SHP77 (cell line): ENCODE measurements around the gene KIF21A.

Experiments
- DNase-seq, 2 experiments: peaks; one replicate each; lab custom pipeline; 2025; lab: John Stamatoyannopoulos, UW

The KIF21A gene

DNA sequence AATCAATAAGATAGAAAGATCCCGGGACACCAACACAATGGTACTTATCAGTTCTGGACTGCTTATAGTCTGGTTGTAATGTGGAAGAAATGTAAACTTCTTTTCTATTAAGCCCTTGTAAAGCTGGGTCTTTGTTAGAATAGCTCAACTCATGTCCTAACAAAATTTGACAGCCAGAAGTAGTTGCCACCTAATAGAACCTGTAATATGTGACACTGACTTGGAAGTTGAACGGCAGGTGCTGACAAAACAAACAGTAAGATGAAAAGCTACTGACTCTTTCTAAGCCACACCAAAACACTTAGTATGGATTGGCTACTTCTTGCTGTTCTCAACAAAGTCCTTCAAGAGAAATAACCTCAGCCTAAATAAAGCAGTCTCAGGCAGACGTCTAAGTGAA lies 56.6 kb downstream of the KIF21A start:
- no peak for DNase-seq

DNA sequence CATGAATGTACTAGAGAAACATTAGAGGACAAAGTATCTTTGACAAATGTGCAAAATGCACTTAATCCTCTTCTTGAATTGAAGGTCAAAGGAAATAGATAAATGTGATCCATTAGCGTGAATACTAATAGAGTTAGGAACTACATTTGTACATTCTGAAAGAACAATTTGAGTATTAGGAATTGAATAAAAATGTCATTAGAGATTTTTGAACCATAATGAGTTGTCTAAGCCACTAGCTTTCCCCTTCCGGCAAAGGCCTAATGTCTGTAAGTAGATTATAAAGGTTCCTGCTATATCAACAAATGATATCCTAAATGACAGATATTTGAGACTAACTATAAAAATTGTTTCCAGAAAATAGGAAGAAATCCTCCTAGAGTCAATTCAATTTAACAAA lies 59.8 kb downstream of the KIF21A start:
- no peak for DNase-seq

DNA sequence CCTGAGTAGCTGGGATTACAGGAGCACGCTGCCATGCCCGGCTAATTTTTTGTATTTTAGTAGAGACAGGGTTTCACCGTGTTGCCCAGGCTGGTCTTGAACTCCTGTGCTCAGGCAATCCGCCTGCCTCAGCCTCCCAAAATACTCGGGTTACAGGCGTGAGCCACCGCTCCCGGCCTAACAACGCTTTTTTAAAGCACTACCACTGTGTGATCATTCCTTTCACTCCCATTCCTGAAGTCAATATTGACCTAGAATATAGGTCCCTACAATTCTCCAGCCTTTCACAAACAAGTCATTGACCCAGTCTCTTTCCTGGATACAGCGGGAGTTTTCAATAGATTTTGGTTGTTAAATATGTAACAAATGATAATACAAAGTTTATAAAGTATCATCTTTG lies 62.8 kb downstream of the KIF21A start:
- no peak for DNase-seq

DNA sequence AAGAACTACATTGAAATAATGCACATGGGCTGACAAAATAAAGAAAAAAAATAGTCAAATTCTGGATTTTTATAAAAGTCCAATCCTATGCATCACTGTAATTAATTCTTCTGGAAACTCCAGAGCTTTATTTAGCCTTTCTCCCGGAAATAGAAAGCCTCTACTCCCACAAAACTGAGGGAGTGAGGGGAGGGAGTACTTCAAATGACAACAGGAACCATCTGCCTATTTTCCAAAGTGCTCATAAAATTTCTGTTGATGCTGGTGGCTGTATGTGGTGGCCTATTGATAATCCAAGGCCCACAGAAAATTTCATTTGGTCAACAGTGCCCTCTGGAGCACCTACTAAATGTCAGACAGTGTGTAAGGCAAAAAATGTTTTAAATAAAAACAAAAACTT lies 64.6 kb downstream of the KIF21A start:
- no peak for DNase-seq

DNA sequence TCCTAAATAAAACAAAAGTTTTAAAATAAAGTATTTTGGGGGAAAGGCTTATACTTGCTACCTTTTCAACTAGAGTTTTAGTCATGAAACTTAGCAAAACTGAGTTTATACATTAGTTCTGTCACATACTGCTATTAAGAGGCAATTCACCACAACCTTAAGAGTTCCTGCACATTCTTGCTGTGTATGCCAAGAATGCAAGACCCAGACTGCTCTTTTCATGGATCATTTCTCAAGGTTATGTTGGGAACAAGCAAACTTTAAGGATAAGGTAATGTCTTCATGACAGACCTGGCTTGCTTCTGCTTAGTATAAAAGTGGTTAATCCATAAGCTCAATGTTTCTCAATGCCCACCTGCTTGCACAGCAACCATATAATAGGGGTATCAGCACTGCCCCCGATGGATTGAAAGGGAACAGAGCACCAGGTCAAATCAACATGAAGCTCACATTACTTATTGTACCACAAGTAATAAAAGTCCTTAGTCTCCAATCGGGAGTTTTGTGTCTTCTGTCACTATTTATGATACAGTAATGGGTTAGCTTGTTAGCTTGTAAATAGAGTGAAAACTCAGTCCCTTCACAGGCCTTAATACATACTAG lies 67.6 kb downstream of the KIF21A start:
- peak in 1 of 2 experiments; percentile 2 for DNase-seq

GRCh38 chr12:39372929-39373328 lies 70.0 kb downstream of the KIF21A start:
- DNase-seq: no peak

GRCh38 chr12:39372204-39372925 lies 70.6 kb downstream of the KIF21A start:
- no peak for DNase-seq

DNA sequence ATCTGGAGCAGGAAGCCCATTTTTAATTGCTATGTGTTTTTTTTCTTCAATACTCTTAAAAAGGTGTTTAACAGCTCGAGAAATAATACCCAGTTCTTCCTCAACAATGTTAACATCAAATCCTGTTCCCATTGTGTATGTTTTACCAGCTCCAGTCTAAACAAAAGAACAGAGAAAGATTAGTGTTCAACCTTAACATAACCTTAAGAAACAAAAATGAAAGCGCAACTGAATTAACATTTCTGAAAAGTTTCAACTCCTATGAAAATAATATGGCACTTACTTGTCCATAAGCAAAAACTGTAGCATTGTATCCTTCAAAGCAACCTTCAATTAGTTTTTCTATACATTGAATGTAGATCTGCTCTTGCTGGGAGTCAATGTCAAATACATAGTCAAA lies 73.2 kb downstream of the KIF21A start:
- DNase-seq: no peak

DNA sequence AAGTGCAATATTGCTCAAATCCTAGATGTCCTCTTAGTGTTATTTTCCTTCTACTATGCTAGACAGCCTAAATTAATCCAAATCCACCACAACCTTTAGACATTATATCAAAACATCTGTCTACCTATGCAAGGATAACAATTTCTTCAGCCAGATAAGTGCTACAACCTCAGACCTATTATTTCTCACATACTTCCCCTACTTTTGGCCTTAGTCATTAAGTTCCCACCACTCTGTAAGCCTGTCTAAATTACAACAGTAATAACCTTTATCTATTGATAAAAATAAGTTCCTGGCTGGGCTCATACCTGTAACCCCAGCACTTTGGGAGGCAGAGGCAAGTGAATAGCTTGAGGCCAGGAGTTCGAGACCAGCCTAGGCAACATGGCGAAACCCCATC lies 74.0 kb downstream of the KIF21A start:
- DNase-seq: no peak

- no peak for DNase-seq
Measured at GRCh38 chr12:39368096-39368495, 74.8 kb downstream of the KIF21A start.

GRCh38 chr12:39367494-39367893 lies 75.4 kb downstream of the KIF21A start:
- DNase-seq: no peak

DNA sequence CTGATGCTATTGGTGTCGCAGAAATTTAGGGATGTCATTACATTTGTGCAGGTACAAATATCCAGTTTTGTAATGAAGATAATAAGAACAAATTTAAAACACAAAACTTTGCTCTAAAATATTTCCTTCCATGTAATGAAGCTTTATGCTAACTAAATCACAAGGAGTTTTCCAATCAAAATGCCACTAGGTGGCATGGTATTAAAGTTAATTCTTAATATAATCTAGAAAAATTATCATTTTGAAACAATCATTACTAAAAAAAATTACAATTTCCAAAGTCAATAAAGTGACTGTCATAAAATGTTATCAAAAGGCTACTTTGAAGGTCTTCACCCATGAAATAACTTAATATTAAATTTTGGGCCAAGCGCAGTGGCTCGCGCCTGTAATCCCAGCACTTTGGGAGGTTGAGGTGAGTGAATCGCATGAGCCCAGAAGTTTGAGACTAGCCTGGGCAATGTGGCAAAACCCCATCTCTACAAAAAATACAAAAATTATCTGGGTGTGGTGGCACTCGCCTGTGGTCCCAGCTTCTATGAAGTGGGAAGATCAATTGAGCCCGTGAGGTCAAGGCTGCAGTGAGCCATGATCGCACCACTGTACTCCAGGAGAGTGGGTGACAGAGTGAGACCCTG lies 77.4 kb downstream of the KIF21A start:
- no peak for DNase-seq

GRCh38 chr12:39364196-39364595 lies 78.7 kb downstream of the KIF21A start:
- DNase-seq: no peak

GRCh38 chr12:39359645-39360044 lies 83.3 kb downstream of the KIF21A start:
- DNase-seq: no peak

DNA sequence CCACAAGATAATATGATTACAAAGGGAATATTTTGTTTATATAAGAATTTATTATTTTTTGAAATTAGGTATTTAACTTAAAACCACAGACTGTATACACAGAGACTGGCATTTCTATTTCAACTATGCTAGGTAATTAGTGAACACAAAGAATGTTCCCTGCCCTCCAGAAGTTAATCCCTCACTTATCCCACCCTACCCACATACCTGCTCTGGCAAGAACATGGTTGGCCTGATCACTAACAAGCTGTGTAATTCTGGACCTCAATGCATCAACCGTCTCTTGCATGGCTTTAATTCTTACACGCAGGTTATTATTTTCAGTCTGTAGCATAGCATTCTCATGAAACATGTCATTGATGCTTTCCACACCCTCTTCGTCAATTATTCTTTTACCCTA lies 85.9 kb downstream of the KIF21A start:
- DNase-seq: no peak

DNA sequence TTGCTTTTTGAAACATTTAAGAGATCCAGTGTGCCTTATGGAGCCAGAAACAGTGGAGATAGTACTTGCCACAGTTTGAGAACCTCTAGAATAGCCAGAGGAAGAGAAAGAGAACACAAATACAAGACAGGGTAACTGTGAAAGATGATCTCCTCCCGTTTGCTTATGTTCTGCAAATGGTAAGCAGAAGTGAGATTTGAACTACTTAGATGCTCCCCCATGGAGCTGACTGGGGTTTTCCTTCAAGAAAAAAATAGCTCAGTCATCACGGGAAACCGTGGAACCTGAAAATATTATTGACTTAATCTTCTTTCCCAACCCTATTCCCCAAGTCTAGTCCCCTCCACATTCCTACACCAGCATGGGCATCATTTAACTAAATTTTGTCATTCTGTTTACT lies 87.1 kb downstream of the KIF21A start:
- DNase-seq: no peak

DNA sequence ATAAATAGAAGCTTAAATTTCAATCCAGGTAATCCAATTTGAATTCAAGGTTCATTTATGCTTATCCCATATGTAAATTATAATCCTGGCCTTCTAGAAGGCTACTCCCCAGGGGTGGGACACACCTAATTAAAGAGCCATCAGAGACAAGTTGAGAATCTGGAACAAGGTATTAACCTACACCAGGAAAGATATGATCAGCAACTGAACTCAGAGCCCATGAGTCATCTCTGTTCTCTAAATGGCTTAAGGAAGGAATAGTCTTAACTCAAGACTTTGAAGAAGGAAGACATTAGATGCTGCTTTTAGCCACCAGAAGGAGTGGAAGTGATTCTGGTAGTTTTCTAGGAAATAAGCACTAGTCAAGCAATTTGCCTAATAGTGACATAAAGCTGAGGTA lies 88.0 kb downstream of the KIF21A start:
- DNase-seq: no peak

GRCh38 chr12:39352471-39353017 lies 90.4 kb downstream of the KIF21A start:
- DNase-seq: no peak

GRCh38 chr12:39351153-39351552 lies 91.8 kb downstream of the KIF21A start:
- no peak for DNase-seq

- no peak for DNase-seq
Measured at GRCh38 chr12:39348941-39349626, 93.8 kb downstream of the KIF21A start.

DNA sequence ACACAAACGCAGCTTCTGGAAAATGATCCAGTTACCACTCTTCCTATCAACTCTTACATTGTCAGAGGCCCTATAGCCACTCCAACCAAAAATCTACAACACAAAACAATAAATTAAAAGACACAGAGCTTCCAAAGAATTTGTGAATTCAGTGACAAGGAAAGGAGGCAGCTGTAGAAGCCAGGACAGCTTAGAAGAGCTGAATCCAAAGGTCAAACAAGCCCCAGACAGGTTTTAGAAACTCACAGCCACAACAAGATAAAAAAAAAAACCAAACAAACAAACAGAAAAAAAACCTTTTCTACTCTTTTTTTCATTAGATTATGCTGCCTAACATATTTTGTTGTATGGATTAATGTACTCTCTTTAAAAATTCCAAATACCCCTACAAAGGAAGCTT lies 94.4 kb downstream of the KIF21A start:
- DNase-seq: no peak

DNA sequence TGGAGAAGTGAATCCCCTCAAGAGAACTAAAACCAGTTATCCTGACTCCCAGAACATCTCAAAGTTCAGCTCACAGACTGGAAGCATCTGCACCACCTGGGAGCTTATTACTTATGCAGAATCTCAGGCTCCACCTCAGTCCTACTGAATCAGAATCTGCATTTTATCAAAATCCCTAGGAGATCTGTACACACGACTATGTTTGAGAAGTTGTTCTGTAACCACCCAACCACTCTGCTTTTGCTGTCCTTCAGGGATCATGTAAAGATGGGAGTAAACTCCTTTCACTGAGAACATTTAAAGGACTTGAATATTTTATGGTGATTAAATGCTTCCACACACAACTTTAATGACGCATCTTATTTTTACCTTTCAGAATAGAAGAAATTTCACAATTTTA lies 98.0 kb downstream of the KIF21A start:
- DNase-seq: no peak

DNA sequence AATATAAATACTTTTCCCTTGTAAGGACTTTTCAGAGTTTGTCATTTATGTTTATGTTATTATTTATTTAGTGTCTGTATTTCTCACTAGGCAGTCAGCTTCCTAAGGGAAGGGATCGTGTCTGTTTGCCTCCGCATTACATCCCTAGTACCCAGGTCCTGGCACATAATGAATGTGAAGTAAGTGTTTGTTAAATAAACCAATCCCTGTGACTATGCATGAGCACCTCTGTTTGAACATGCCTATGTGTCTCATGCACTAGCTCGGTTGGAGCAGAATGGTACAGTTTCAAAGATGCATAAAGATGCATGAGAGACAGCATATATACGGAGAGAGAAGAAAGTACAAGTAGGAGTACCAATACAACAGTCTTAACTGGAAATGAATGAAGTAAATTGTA lies 99.3 kb downstream of the KIF21A start:
- DNase-seq: no peak
